MM.1S (cell line): ENCODE measurements around the gene RTCA.

Experiments used
- CTCF ChIP-seq: fragments of 300-600 bp; sonication (generic); IDR thresholded peaks from 2 replicates; pipeline ENCODE4 v1.5.1; 2016; ENCODE audit warnings: antibody characterized with exemption, low read length, mixed read lengths
- EZH2 ChIP-seq: fragments of 300-600 bp; sonication (generic); optimal IDR thresholded peaks from 2 replicates; pipeline ENCODE3; 2017; ENCODE audit warnings: low read depth, mild to moderate bottlenecking, antibody characterized with exemption, low read length, mixed read lengths

DNA sequence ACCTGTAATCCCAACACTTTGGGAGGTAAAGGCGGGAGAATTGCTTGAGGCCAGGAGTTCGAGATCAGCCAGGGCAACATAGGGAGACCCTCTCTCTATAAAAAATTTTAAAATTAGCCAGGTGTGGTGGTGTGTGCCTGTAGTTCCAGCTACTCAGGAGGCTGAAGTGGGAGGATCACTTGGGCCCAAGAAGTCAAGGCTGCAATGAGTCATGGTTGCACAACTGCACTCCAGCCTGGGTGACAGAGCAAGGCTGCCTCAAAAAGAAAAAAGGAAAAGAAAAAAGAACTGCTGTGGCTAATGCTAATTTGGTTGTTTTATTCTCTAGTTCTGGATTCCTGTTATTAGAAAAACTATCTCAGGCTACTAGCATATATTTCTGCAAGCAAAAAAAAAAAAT is 46.1 kb upstream of the RTCA start:
- TF ChIP-seq CTCF, result no peak
- no peak for TF ChIP-seq EZH2
